Right cardiac atrium (tissue), 5 donors: ENCODE results near the gene SPDYE16. TPM values are rescaled to one million over a fixed set of nuclear protein-coding genes. Genes with fewer than 3 reads are reported as not detected.
A peak's percentile ranks its signal among the peaks of the same experiment; 100 is the strongest.
"Not testable (repeated sequence)": the region's sequence is repeated elsewhere in the genome, so short reads cannot be mapped to it uniquely, and the experiment has no call there.

Experiments
- ATAC-seq, 2 donors: fragments of 200-7000 bp; cut with Tn5 transposase; one replicate each; pipeline versions ENCODE4 v1.8.0 to v1.9.1; 2020; ENCODE audit warnings: moderate library complexity in 2 of 2, mild to moderate bottlenecking in 1 of 2
- DNase-seq, 3 donors: peaks; one replicate each; pipeline ENCODE4 v3.0.0-alpha.2; 2020
- H3K27ac ChIP-seq: one replicate; pipeline ENCODE4 v1.5.1; 2013; ENCODE audit warnings: mild to moderate bottlenecking, low read length, control low read depth, moderate library complexity
- H3K27me3 ChIP-seq: one replicate; pipeline ENCODE4 v1.6.1; 2013; ENCODE audit not compliant: control insufficient read depth, insufficient read depth
- H3K4me1 ChIP-seq: one replicate; pipeline ENCODE4 v1.6.1; 2013; ENCODE audit warnings: low read length; ENCODE audit not compliant: control insufficient read depth, insufficient read depth
- H3K4me3 ChIP-seq: one replicate; pipeline ENCODE4 v1.5.1; 2013; ENCODE audit warnings: low read length, control low read depth
- H3K9me3 ChIP-seq: one replicate; pipeline ENCODE4 v1.6.1; 2013; ENCODE audit warnings: low read length; ENCODE audit not compliant: control insufficient read depth
- WGBS: extraction: QIAGEN DNeasy Blood & Tissue Kit; methylation state at CpG from one replicate; pipeline ENCODE4 v1.1.7; 2013; 5-methylcytosine and 5-hydroxymethylcytosine counted together
- intact Hi-C, 4 donors: fragments of 100-400 bp; cut with DNase I; formaldehyde crosslinking; loops; one replicate each; pipeline versions ENCODE4 v1.11.0 to v1.14.0; 2022 to 2023
- polyA plus RNA-seq: library from polyadenylated mRNA; stranded (reverse); fragments of 200-250 nt; gene quantifications from one replicate; pipeline ENCODE4 v1.2.3, GENCODE V29; 2013
- total RNA-seq, 4 donors: library from RNA; stranded (reverse); fragmentation: NEBNext Ultra II Directional; extraction: Animal tissue kit (Norgen Biotek cat#: 25700); gene quantifications; one replicate each; pipeline ENCODE4 v1.2.1, GENCODE V29; 2021
- donor health status: healthy with polysubstance abuse.
- donor health status: DM: no; HTN: yes; CAD: no.
- donor health status: DM: no; HTN: no; CAD: no.
- donor health status: DM: no; HTN: yes; CAD: no; lungs with severe emphysema.
- donor health status: DM: yes; HTN: yes; CAD: no.

SPDYE16 gene
- total and polyA plus RNA-seq, 5 donors = 0.09 to 0.26 (median 0.17) TPM; not detected in 2

DNA sequence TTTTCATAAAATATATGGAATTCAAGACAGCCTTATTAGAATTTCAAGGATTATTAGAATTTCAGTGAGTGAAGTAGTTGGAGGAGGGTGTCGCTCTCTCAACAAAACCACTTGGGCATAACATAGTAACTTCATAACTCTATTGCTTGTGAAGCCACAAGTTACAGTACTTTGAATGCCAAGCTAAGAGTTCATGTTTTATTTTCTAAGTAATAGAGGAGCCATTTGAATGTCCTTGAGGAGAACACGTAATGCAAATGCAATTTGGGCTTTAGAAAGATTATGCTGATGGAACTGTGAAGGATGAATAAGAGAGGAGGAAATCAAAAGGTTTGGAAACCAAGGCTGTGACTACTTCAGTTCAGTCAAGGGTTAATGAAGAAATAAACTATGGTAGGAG lies 32.3 kb upstream of the SPDYE16 start:
- H3K9me3 ChIP-seq, H3K27me3 ChIP-seq, ATAC-seq, H3K4me3 ChIP-seq, intact Hi-C loops, H3K4me1 ChIP-seq, H3K27ac ChIP-seq, DNase-seq: not testable (repeated sequence)
- WGBS = 97% methylated on average over 1 of the region's 2 CpGs

- DNase-seq, H3K4me3 ChIP-seq, H3K27me3 ChIP-seq, H3K9me3 ChIP-seq, intact Hi-C loops, H3K27ac ChIP-seq, H3K4me1 ChIP-seq: not testable (repeated sequence)
- WGBS = 68% methylated on average over 3 of the region's 3 CpGs
- ATAC-seq = peak in 1 of 2 donors; percentile 31
These were observed 29.2 kb upstream of the SPDYE16 start for GRCh38 chr7:76572296-76572695.

- H3K27ac ChIP-seq, H3K4me3 ChIP-seq, H3K9me3 ChIP-seq, DNase-seq, H3K27me3 ChIP-seq, intact Hi-C loops, ATAC-seq, H3K4me1 ChIP-seq: not testable (repeated sequence)
- 82% methylated on average over 4 of the region's 4 CpGs for WGBS
These were observed 27.3 kb upstream of the SPDYE16 start for GRCh38 chr7:76570324-76570775.

GRCh38 chr7:76568742-76569141 lies 25.6 kb upstream of the SPDYE16 start:
- H3K4me3 ChIP-seq, intact Hi-C loops, H3K27me3 ChIP-seq, H3K9me3 ChIP-seq, H3K4me1 ChIP-seq, DNase-seq, H3K27ac ChIP-seq, ATAC-seq: not testable (repeated sequence)

DNA sequence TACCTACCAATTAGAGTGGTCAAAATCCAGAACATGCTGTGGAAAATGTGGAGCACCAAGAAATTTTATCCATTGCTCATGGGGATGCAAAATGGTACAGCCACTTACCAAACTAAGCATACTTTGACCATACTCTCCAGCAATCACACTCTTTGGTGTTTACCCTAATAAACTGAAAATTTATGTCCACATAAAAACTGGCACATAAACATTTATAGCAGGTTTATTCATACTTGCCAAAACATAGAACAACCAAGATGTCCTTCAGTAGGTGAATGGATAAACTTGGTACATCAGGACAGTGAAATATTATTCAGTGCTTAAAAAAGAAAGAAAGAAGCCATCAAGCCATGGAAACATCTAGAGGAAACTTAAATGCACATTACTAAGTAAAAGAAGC lies 24.7 kb upstream of the SPDYE16 start:
- intact Hi-C loops, H3K4me3 ChIP-seq, DNase-seq, H3K27me3 ChIP-seq, H3K9me3 ChIP-seq, H3K27ac ChIP-seq, H3K4me1 ChIP-seq, ATAC-seq: not testable (repeated sequence)

DNA sequence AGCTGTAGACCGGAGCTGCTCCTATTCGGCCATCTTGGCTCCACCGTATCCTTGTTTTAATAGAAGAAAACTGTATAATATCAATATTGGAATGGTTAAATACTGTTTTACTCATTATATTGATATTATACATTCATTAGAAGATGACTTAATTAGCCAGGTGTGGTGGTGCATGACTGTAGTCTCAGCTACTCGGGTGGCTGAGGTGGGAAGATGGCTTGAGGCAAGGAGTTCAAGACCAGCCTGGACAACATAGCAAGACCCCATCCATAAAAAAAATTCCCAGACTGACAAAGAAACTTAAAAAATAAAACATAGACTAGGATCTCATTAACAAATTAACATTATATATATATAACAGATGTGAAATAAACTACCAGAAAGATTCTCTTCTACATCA lies 24.2 kb upstream of the SPDYE16 start:
- H3K27ac ChIP-seq, intact Hi-C loops, H3K4me1 ChIP-seq, DNase-seq, H3K4me3 ChIP-seq, H3K27me3 ChIP-seq, H3K9me3 ChIP-seq, ATAC-seq: not testable (repeated sequence)
- WGBS = 97% methylated on average over 2 of the region's 4 CpGs

DNA sequence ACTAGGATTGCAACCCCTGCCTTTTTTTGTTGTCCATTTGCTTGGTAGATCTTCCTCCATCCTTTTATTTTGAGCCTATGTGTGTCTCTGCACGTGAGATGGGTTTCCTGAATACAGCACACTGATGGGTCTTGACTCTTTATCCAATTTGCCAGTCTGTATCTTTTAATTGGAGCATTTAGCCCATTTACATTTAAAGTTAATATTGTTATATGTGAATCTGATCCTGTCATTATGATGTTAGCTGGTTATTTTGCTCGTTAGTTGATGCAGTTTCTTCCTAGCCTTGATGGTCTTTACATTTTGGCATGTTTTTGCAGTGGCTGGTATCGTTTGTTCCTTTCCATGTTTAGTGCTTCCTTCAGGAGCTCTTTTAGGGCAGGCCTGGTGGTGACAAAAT lies 21.9 kb upstream of the SPDYE16 start:
- H3K4me1 ChIP-seq, intact Hi-C loops, H3K27me3 ChIP-seq, H3K27ac ChIP-seq, ATAC-seq, H3K4me3 ChIP-seq, DNase-seq, H3K9me3 ChIP-seq: not testable (repeated sequence)
- 92% methylated on average over 2 of the region's 3 CpGs for WGBS

DNA sequence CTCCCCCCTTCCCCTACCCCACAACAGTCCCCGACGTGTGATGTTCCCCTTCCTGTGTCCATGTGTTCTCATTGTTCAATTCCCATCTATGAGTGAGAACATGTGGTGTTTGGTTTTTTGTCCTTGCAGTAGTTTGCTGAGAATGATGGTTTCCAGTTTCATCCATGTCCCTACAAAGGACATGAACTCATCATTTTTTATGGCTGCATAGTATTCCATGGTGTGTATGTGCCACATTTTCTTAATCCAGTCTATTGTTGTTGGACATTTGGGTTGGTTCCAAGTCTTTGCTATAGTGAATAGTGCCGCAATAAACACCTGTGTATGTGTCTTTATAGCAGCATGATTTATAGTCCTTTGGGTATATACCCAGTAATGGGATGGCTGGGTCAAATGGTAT lies 18.2 kb upstream of the SPDYE16 start:
- ATAC-seq, intact Hi-C loops, H3K4me1 ChIP-seq, DNase-seq, H3K27ac ChIP-seq, H3K4me3 ChIP-seq, H3K9me3 ChIP-seq, H3K27me3 ChIP-seq: not testable (repeated sequence)
- 97% methylated on average over 3 of the region's 3 CpGs for WGBS

GRCh38 chr7:76560157-76560556 lies 17.1 kb upstream of the SPDYE16 start:
- H3K4me3 ChIP-seq, H3K9me3 ChIP-seq, intact Hi-C loops, DNase-seq, H3K27me3 ChIP-seq, H3K27ac ChIP-seq, H3K4me1 ChIP-seq: not testable (repeated sequence)
- peak in 1 of 2 donors; percentile 29 for ATAC-seq
- 75% methylated on average over 4 of the region's 4 CpGs for WGBS

GRCh38 chr7:76559685-76560084 lies 16.6 kb upstream of the SPDYE16 start:
- DNase-seq, intact Hi-C loops, H3K9me3 ChIP-seq, H3K4me1 ChIP-seq, H3K27ac ChIP-seq, H3K27me3 ChIP-seq, ATAC-seq, H3K4me3 ChIP-seq: not testable (repeated sequence)
- 45% methylated on average over 6 of the region's 6 CpGs for WGBS

GRCh38 chr7:76551992-76552391 lies 8.9 kb upstream of the SPDYE16 start:
- 92% methylated on average over 6 of the region's 6 CpGs for WGBS
- intact Hi-C loops, H3K4me1 ChIP-seq, H3K9me3 ChIP-seq, H3K27me3 ChIP-seq, DNase-seq, H3K4me3 ChIP-seq, ATAC-seq, H3K27ac ChIP-seq: not testable (repeated sequence)

- ATAC-seq (peak in 1 of 2 donors; percentile 21), DNase-seq (peak in 2 of 3 donors; percentile 22 to 45)
- under 1% methylated on average over 19 of the region's 19 CpGs for WGBS
- intact Hi-C loops, H3K9me3 ChIP-seq, H3K4me1 ChIP-seq, H3K27ac ChIP-seq, H3K27me3 ChIP-seq: not testable (repeated sequence)
- H3K4me3 ChIP-seq = peak overlapping the region; percentile 70
These were observed 6.8 kb upstream of the SPDYE16 start for GRCh38 chr7:76549855-76550248.
